Head of caudate nucleus (tissue), 42 donors: ENCODE results near the gene SPTBN5.

Experiments
- DNase-seq, 42 donors: peaks; one replicate each; pipeline versions ENCODE4 v3.0.0 to v3.0.0-alpha.2; 2020 to 2021; ENCODE audit warnings: mixed read lengths in 7 of 42
- intact Hi-C: fragments of 100-400 bp; cut with DNase I; formaldehyde crosslinking; loops from one replicate; pipeline ENCODE4 v1.15.0; 2022

SPTBN5 gene

DNA sequence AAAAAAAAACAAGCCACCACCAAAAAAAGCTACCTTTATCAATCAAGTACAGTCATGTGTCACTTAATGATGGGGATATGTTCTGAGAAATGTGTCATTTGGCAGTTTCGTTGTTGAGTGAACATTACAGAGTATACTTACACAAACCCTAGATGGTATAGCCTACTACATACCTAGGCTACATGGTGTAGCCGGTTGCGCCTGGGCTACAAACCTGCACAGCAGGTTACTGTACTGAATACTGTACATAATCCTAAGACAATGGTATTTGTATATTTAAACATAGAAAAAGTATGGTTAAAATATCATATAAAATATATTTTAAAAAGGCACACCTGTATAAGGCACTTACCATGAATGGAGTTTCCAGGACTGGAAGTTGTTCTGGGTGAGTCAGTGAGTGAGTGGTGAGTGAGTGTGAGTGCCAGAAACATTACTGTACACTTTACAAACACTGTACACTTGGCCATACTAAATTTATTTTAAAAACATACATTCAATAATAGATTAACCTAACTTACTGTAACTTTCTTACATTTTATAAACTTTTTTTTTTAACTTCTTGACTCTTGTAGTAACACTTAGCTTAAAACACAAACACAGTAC lies 91.9 kb downstream of the SPTBN5 start:
- DNase-seq: no peak
- intact Hi-C loops: no loop called here

DNA sequence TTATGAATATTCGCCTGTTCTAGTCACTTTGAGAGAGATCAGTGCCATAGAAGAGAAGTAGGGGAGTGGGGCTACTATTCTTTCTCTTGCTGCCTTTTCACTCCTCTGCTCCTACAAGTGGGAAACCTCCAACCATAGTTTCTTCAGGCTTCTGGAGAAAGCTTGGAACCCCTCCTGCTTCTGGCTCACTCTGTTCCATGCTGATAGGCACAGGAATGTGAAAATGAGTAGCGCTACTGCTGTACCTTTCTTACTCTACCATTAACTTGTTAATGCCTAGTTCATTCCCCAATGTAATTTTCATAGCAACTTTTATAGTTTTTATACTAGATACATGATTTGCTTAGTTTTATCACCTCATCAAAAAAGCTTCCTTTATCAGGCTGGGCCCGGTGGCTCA lies 92.7 kb downstream of the SPTBN5 start:
- intact Hi-C loops: no loop called here
- no peak for DNase-seq

DNA sequence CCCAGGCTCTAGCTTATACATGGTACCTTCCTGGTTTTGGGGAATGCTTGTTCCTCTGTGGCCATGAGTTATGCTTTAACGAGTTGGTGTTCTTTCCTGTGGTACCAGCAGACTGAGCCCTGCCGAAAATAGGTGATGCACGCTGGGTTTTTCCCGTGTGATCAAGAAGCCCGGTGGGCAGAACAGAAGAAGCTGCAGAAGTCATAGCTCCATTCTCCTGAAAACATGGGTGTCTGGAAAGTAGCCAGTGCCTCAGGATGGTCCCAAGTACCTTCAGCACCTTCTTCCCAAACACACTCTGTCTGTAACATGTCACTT lies 94.4 kb downstream of the SPTBN5 start:
- intact Hi-C loops: no loop called here
- no peak for DNase-seq

DNA sequence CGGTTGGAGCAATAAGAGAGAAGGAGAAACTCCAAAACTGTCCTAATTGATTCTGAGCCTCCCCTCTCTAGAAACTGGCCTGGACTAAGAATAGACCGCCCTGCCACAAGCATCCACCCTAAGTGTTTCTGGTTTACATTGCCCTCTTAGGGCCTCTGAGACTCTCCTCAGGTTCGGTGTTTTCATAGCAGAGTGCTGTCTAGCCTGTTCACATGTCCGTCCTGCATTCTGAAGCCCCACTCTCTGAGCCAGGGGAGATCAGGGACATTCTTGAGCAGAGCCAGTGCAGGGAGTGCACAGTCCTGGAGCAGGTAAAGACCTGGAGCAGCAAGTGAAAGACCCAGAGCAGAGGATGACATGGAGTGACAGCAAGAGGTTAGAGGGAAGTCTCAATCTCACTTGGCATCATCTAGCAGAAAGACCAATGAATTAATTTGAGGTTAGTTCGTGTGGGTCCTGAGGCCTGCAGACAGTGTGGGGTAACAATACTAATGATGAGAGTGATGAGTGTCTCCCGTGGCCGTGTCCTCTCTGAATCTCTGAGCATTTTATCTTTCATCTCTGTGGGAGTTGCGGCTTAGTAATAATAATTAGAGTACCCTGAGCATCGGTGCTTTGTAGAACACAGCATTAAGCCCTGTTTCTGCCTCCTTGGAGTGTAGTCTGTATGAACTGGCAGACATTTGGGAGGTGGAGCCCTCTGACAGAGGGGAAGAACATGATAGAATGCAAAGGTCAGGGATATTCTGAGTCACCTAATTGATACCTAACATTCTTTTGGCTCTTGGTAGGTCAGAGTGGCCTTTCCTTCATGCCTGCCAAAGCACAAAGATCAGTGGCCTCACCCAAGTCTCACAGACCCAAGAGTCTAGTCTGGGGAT lies 95.0 kb downstream of the SPTBN5 start:
- no peak for DNase-seq
- intact Hi-C loops: no loop called here
